HFFc6 (cell line): Measurements from ENCODE around the gene MBTPS2. TPM values are rescaled to one million over a fixed set of nuclear protein-coding genes. Genes with fewer than 3 reads are reported as not detected.
"Not testable (repeated sequence)": the region's sequence is repeated elsewhere in the genome, so short reads cannot be mapped to it uniquely, and the experiment has no call there.

ENCODE experiments used
- DNase-seq: peaks from one replicate; pipeline ENCODE4 v3.0.0-alpha.2; 2018
- H3K27ac Mint-ChIP-seq: 2 replicates; pipeline ENCODE4 v1.8.0; 2020; ENCODE audit warnings: mild to moderate bottlenecking, mixed read lengths
- H3K27me3 Mint-ChIP-seq: 2 replicates; pipeline ENCODE4 v1.8.0; 2021; ENCODE audit warnings: mild to moderate bottlenecking, moderate library complexity, mixed read lengths; ENCODE audit not compliant: insufficient read depth
- H3K36me3 Mint-ChIP-seq: 2 replicates; pipeline ENCODE4 v1.8.0; 2021; ENCODE audit warnings: low read depth, mixed read lengths
- H3K4me1 Mint-ChIP-seq: 2 replicates; pipeline ENCODE4 v1.8.0; 2020; ENCODE audit warnings: low read depth, mixed read lengths
- H3K4me3 Mint-ChIP-seq: 2 replicates; pipeline ENCODE4 v1.8.0; 2020; ENCODE audit warnings: mild to moderate bottlenecking, moderate library complexity, mixed read lengths
- H3K9me3 Mint-ChIP-seq: 2 replicates; pipeline ENCODE4 v1.8.0; 2020; ENCODE audit warnings: mild to moderate bottlenecking, mixed read lengths
- total RNA-seq, 6 experiments: library from RNA; stranded (reverse); fragmentation: NEBNext Ultra II Directional; extraction: Animal tissue kit (Norgen Biotek cat#: 25700); gene quantifications; 2 replicates in 1 of 6; 3 replicates in 5 of 6; pipeline ENCODE4 v1.2.3, GENCODE V29; 2021
- TF ChIP-seq, protein P1 (sequence below): fragments of 200-600 bp; sonication (generic); IDR thresholded peaks from 2 replicates; pipeline ENCODE4 v1.5.0; 2021; ENCODE audit warnings: antibody characterized with exemption, mild to moderate bottlenecking

The MBTPS2 gene
- total RNA-seq, 6 experiments from 2014 or later, result 31.2 to 39.9 (median 34.0) TPM

DNA sequence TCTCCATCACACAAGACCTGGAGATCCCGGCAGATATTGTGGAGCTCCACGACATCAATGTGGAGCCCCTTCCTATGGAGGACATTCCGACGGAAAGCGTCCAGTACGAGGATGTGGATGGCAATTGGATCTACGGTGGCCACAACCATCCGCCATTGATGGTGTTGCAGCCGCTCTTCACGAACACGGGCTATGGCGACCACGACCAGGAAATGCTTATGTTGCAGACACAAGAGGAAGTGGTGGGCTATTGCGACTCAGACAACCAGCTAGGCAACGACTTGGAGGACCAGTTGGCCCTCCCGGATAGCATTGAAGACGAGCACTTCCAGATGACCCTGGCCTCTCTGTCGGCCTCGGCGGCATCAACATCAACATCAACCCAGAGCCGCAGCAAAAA lies 17.1 kb downstream of the MBTPS2 start:
- Mint-ChIP-seq H3K27me3 (no peaks in the 10 kb centered on the region), H3K4me3 (no peak overlapping the region), H3K4me1 (no peaks in the 10 kb centered on the region), H3K36me3 (peaks cover 13% of the 10 kb centered on the region), H3K27ac (no peak overlapping the region), H3K9me3 (no peaks in the 10 kb centered on the region)
- DNase-seq, result no peak
- TF ChIP-seq, protein P1, sequence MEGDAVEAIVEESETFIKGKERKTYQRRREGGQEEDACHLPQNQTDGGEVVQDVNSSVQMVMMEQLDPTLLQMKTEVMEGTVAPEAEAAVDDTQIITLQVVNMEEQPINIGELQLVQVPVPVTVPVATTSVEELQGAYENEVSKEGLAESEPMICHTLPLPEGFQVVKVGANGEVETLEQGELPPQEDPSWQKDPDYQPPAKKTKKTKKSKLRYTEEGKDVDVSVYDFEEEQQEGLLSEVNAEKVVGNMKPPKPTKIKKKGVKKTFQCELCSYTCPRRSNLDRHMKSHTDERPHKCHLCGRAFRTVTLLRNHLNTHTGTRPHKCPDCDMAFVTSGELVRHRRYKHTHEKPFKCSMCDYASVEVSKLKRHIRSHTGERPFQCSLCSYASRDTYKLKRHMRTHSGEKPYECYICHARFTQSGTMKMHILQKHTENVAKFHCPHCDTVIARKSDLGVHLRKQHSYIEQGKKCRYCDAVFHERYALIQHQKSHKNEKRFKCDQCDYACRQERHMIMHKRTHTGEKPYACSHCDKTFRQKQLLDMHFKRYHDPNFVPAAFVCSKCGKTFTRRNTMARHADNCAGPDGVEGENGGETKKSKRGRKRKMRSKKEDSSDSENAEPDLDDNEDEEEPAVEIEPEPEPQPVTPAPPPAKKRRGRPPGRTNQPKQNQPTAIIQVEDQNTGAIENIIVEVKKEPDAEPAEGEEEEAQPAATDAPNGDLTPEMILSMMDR, result no peak

DNA sequence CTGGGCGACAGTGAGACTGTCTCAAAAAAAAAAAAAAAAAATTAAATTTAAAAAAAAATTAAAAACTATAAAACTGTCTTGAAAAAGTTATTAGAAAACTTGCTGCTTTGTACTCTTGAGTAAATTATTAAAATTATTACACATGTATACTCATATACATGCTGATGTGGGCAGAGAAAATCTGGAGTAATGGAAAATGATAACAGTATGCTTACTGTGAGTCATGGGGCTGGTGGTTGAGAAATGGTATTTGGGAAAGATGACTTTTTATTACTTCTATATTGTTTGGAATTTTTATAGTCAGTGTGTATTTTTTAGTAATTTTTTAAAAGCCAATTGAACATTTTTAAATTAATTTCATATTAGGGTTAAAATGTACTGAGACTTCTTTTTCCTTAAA lies 23.8 kb downstream of the MBTPS2 start:
- Mint-ChIP-seq H3K4me3 (no peak overlapping the region), H3K27me3 (no peaks in the 10 kb centered on the region), H3K36me3 (peaks cover 2% of the 10 kb centered on the region), H3K9me3 (no peaks in the 10 kb centered on the region), H3K27ac (no peak overlapping the region), H3K4me1 (peaks cover 22% of the 10 kb centered on the region)
- TF ChIP-seq, protein P1, result no peak
- no peak for DNase-seq

DNA sequence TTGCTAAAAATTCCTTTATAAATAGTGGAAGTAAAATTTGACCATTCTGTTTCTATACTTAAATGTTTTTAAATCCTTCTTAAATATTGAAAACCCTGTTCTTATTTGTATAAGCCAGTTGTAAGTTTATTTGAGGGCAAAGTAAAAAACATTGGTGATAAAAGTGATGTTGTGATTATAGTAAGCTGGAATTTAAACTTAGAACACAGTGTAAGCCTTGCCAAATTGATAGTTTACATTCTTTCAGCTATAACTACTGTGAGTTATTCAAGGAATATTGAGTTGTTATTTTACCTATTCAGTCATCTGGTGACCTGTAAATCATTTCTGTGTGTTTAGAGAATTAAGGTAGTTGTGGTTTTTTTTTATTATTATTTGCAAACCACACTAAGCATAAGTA lies 26.0 kb downstream of the MBTPS2 start:
- Mint-ChIP-seq H3K4me1 (peaks cover 26% of the 10 kb centered on the region), H3K4me3 (no peak overlapping the region), H3K27ac (no peak overlapping the region), H3K36me3 (peaks cover 5% of the 10 kb centered on the region), H3K27me3 (no peaks in the 10 kb centered on the region), H3K9me3 (no peaks in the 10 kb centered on the region)
- TF ChIP-seq, protein P1, result no peak
- no peak for DNase-seq

DNA sequence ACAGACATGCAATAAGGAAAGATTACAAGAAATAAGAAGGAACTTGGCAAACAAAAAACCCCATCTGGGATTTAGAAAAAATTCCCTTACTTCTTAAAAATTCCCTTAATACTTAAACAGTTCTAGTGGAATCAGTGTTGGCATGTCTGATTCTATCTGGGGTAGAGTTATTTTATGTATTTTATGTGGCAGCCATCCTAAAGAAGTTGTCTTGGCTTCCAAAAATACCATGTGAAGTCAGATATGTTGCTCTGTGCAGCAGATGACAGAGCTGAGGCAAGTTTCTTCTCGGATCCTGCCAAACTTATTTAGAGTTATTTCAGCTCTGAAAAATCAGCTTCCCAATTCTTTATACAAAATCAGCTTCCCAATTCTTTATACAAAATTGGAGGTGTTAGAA lies 31.1 kb downstream of the MBTPS2 start:
- peaks cover 30% of the 10 kb centered on the region for H3K4me1 Mint-ChIP-seq

DNA sequence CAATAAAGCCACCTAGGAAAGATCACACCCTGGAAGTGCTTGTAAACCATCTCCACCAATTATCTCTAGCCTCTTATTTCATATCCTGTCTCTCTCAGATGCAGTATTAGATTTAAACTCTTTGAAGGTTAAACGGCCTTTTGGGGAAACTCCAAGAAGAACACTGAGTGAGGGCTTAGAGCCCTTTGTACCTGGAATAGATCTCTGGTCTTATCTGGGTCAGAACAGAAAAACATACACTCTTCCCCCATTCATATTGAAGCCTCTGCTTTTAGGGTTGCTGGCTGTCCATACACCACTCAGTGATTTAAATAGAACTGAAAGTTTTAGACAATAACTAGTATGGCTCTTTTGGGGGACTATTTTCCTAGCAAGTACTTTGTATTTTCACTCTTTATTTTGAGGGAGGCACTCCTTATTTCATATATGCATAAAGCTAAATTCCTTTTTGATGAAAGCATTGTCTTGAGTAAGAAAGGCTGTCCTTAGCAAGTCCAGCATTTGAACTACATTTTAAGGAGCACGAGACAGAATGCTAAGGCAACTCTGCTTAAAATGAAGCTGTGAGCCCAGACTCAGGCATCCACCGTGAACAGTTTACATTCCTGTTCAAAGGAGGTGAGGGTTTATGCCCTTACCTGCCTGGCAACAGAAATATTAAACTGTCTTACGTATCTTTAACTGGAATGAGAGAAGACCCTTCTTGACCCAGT lies 33.8 kb downstream of the MBTPS2 start:
- H3K4me1 Mint-ChIP-seq, result peaks cover 20% of the 10 kb centered on the region
- no peak for DNase-seq
- no peaks in the 10 kb centered on the region for H3K27me3 Mint-ChIP-seq
- H3K4me3 Mint-ChIP-seq, result no peak overlapping the region
- peaks cover 4% of the 10 kb centered on the region for H3K36me3 Mint-ChIP-seq
- H3K27ac Mint-ChIP-seq, result no peak overlapping the region
- no peaks in the 10 kb centered on the region for H3K9me3 Mint-ChIP-seq
- TF ChIP-seq, protein P1, result no peak

More for the DNA sequence above, 31.1 kb downstream of the MBTPS2 start:
- Mint-ChIP-seq H3K9me3 (no peaks in the 10 kb centered on the region), H3K4me3 (no peak overlapping the region), H3K36me3 (peaks cover 5% of the 10 kb centered on the region), H3K27me3 (no peaks in the 10 kb centered on the region), H3K27ac (no peak overlapping the region)
- DNase-seq, result no peak
- TF ChIP-seq, protein P1, result no peak

DNA sequence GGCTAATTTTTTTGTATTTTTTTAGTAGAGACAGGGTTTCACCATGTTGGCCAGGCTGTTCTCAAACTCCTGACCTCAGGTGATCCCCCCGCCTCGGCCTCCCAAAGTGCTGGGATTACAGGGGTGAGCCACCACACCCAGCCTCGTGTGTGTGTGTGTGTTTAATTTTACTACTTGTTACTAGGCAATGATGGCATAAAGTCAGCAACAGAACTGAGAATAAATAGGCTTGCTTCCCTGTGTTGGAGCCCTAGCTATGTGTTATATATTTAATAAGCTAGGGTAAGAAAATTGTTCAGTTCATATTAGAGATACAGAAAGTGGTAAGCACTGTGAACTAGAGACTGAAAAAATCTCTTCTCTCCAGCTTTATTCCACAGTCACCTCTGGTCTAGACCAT lies 34.8 kb downstream of the MBTPS2 start:
- H3K4me1 Mint-ChIP-seq, result peaks cover 15% of the 10 kb centered on the region
- DNase-seq, H3K27ac Mint-ChIP-seq, H3K36me3 Mint-ChIP-seq, H3K4me3 Mint-ChIP-seq, H3K27me3 Mint-ChIP-seq, H3K9me3 Mint-ChIP-seq: not testable (repeated sequence)
